Jurkat, Clone E6-1 (cell line): ENCODE measurements around the gene DOCK9.

ENCODE experiments used
- DNase-seq: peaks from one replicate; pipeline ENCODE4 v3.0.0-alpha.2; 2011; ENCODE audit warnings: low read depth, low spot score
- H3K4me3 ChIP-seq: 2 replicates; pipeline ENCODE4 v1.5.1; 2011; ENCODE audit warnings: mild to moderate bottlenecking, low read length, control low read depth, moderate library complexity

DOCK9 gene

GRCh38 chr13:98746968-98747367, 230.9 kb downstream of the DOCK9 start:
- DNase-seq = no peak
- no peak overlapping the region for H3K4me3 ChIP-seq
